Effector memory CD8-positive, alpha-beta T cell (primary cell): ENCODE data around the gene FAM174C.
"Not testable (repeated sequence)": the region's sequence is repeated elsewhere in the genome, so short reads cannot be mapped to it uniquely, and the experiment has no call there.

Experiments used
- ATAC-seq: fragments of 150-1000 bp; cut with Tn5 transposase; replicated peaks from 2 replicates; pipeline ENCODE4 v1.10.0; 2021; ENCODE audit warnings: mild to moderate bottlenecking, moderate library complexity
- DNase-seq, 3 experiments: peaks; one replicate each; pipeline ENCODE4 v3.0.0; 2021
- H3K27ac Mint-ChIP-seq, 2 donors: one replicate each; pipeline ENCODE4 v1.8.0; 2022; ENCODE audit warnings: mild to moderate bottlenecking in 2 of 2, mixed read lengths in 2 of 2, moderate library complexity in 2 of 2
- H3K27me3 Mint-ChIP-seq, 2 donors: one replicate each; pipeline ENCODE4 v1.8.0; 2022; ENCODE audit warnings: mixed read lengths in 2 of 2
- H3K36me3 Mint-ChIP-seq: one replicate; pipeline ENCODE4 v1.8.0; 2022; ENCODE audit warnings: mild to moderate bottlenecking, moderate library complexity, mixed read lengths; ENCODE audit not compliant: insufficient read depth
- H3K4me1 Mint-ChIP-seq, 2 donors: one replicate each; pipeline ENCODE4 v1.8.0; 2022; ENCODE audit warnings: low read depth in 2 of 2, mixed read lengths in 2 of 2
- H3K4me3 Mint-ChIP-seq, 2 donors: one replicate each; pipeline ENCODE4 v1.8.0; 2022; ENCODE audit warnings: mild to moderate bottlenecking in 2 of 2, mixed read lengths in 2 of 2, moderate library complexity in 2 of 2
- H3K9me3 Mint-ChIP-seq, 2 donors: one replicate each; pipeline ENCODE4 v1.8.0; 2022; ENCODE audit warnings: mixed read lengths in 2 of 2

Gene FAM174C

DNA sequence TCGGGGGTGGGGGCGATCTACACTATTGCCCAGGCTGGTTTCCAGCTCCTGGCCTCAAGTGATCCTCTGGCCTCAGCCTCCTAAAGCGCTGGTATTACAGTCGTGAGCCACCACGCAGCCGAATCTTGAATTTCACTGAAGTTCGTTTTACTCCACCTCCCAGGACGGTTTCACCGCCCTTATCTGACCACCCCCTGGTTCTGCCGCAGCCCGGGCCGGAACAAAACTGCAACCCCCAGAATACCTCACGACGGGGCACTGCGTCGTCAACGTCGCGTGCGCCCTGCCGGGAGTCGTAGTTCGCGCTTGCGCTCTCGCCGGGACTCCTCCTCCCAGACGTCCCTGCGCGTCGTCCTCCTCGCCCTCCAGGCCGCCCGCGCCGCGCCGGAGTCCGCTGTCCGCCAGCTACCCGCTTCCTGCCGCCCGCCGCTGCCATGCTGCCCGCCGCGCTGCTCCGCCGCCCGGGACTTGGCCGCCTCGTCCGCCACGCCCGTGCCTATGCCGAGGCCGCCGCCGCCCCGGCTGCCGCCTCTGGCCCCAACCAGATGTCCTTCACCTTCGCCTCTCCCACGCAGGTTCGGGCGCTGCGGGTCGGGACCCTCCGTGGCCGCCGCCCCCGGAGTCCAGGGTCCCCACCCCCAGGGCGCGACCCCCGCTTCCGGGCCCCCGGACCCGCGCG is 33.8 kb upstream of the FAM174C start, which contains the start of gene ATP5F1D:
TSS of gene ATP5F1D (plus strand) at position 335 of the 679 bp plus-strand sequence. CDS start at position 435, 100 bp downstream.
- Mint-ChIP-seq H3K27ac (peak within 1 kb of the TSS; percentile 71 to 92), H3K9me3 (no peaks in the 10 kb centered on the region), H3K4me3 (peak within 1 kb of the TSS; percentile 81 to 85), H3K36me3 (peaks cover 30% of the 10 kb centered on the region), H3K4me1 (peaks cover 21 to 27% of the 10 kb centered on the region in 2 donors), H3K27me3 (peaks cover 10 to 11% of the 10 kb centered on the region in 2 donors)
- ATAC-seq (peak; percentile 64), DNase-seq (peak; percentile 80 to 86 (median 84))

DNA sequence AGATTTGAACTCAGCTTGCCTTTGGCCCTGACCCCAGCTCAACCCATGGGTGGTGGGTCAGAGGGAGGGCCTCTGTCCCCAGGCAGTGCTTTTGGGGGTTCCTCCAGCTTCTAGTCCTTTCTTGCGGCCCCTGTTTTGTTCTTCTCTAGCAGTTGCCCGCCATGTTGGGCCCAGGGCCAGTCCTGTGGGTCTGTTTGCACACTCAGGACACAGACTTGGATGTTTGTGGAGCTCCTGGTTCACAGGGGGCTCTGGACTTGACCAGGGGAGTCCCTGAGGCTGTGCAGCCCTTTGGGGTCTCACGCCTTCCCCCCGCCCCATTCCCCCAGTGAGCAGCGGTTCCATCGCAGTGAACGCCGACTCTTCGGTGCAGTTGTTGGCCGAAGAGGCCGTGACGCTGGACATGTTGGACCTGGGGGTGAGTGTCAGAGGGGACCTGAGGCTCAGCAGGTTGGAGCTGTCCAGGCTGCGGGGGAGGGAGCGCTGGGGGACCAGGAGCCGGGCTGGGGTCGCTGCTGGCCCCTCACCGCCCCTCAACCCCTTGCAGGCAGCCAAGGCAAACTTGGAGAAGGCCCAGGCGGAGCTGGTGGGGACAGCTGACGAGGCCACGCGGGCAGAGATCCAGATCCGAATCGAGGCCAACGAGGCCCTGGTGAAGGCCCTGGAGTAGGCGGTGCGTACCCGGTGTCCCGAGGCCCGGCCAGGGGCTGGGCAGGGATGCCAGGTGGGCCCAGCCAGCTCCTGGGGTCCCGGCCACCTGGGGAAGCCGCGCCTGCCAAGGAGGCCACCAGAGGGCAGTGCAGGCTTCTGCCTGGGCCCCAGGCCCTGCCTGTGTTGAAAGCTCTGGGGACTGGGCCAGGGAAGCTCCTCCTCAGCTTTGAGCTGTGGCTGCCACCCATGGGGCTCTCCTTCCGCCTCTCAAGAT is 31.3 kb upstream of the FAM174C start:
- peaks cover under 1 to 1% of the 10 kb centered on the region in 2 donors for H3K27me3 Mint-ChIP-seq

DNA sequence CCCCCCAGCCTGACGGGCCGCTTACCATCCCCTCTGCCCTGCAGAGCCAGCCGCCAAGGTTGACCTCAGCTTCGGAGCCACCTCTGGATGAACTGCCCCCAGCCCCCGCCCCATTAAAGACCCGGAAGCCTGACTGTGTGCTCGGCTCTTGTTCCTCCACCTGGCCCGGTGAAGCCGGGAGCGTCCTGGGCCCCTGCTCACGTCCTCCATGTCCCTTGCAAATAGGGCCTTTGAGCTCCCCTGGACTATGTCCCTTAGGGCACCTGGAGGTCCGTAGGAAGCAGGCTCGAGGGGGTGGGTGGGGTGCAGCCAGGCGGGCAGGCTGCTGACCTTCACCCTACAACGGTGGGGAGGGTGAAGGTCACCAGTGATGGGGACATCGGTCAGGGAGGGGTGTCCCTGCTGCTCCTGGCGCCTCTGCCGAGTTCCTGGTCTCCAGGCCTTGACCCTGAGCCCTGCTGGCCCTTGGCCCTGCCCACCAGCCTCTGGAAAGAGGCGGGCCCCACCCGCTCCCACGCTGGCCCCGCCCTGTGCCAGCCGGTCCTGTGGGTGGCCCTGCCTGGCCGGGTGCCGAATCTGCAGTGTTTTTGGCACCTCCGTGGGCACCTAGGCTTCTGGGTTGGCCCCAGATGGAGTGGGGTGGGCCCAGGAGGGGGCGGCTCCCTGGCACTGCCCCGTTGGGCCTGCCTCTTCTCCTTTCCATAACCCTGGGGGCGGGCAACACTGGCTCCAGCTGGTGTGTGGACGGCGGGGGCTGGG is 30.5 kb upstream of the FAM174C start:
- H3K36me3 Mint-ChIP-seq: peaks cover 37% of the 10 kb centered on the region
- H3K4me1 Mint-ChIP-seq: peaks cover 13 to 16% of the 10 kb centered on the region in 2 donors
- ATAC-seq (no peak), DNase-seq (peak in 1 of 3 experiments; percentile 47)
- peak overlapping the region; percentile 63 to 68 for H3K27ac Mint-ChIP-seq
- H3K27me3 Mint-ChIP-seq: no peaks in the 10 kb centered on the region
- H3K9me3 Mint-ChIP-seq: no peaks in the 10 kb centered on the region
- H3K4me3 Mint-ChIP-seq: peak overlapping the region; percentile 53 to 62

More for the DNA sequence above, 31.3 kb upstream of the FAM174C start:
- H3K4me1 Mint-ChIP-seq: peaks cover 13 to 19% of the 10 kb centered on the region in 2 donors
- H3K4me3 Mint-ChIP-seq: peak overlapping the region; percentile 53 to 62
- H3K9me3 Mint-ChIP-seq: no peaks in the 10 kb centered on the region
- peaks cover 33% of the 10 kb centered on the region for H3K36me3 Mint-ChIP-seq
- H3K27ac Mint-ChIP-seq: peak overlapping the region; percentile 63 to 68
- DNase-seq (peak; percentile 86 to 91 (median 89)), ATAC-seq (peak; percentile 43)

DNA sequence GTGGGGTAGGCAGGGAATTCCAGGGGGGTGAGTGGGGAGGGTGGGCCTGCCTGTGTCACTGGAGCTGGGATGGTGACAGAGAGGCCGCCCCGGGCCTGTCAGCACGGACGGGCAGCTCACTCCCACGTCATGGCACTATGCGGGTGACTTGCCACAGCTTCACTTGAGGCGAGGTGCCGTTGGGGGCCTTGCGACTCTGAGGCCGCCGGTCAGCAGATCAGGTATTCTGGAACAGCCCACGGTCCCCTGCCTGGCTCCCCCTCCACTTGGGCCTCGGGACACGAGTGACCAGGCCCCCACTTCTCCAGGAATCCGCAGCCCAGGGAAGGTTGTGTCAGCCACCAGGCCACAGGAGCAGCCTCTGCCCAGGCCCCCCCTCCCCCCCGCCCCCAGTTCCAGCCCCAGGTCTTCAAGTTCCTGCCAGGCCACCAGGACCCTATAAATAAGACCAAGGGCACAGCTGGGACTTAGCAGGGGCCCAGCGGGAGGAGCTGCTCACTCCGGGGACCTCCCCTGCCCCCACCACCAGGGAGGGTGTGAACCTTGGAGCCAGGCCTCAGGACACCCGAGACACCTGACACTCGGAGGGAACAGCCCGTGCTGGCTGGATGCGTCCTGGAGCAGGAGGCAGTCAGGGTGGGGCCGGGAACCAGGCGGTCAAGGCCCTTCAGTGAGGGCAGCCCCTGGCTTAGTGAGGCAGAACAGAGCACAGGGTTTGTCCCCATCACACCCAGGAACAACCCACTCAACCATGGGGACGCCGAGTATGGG is 29.7 kb upstream of the FAM174C start:
- Mint-ChIP-seq H3K27me3 (no peaks in the 10 kb centered on the region), H3K27ac (no peak overlapping the region), H3K9me3 (no peaks in the 10 kb centered on the region), H3K4me3 (no peak overlapping the region), H3K36me3 (peaks cover 36% of the 10 kb centered on the region), H3K4me1 (peaks cover 13 to 16% of the 10 kb centered on the region in 2 donors)
- ATAC-seq (no peak), DNase-seq (no peak)

DNA sequence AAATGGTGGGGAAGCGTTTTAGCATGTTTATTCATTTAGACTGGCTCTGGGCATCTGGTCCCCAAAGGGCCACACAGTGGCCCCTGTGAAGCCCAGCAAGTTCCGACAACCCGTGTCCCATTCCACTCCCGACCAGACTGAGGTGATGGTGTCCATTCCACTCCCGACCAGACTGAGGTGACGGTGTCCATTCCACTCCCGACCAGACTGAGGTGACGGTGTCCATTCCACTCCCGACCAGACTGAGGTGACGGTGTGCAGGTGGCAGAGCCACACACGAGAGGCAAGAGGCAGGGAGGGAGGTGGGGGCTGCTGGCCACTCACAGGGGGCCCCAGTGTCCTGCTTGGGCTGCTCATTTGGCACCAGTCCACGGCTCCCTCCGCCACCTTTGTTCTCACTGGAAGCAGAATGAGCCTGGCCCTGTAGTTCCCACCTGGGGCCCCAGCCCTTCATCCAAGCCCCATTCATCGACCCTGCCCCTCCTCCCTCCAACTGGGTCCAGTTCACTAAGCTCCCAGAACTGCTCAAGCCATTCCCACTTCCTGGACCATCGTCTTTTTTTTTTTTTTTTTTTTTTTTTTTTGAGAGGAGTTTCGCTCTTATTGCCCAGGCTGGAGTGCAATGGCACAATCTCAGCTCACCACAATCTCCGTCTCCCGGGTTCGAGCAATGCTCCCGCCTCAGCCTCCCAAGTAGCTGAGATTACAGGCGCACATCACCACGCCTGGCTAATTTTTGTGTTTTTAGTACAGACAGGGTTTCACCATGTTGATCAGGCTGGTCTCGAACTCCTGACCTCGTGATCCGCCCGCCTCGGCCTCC is 28.9 kb upstream of the FAM174C start:
- H3K27me3 Mint-ChIP-seq, H3K9me3 Mint-ChIP-seq, ATAC-seq, DNase-seq: not testable (repeated sequence)
- Mint-ChIP-seq H3K36me3 (peaks cover 36% of the 10 kb centered on the region), H3K27ac (peak overlapping the region in 1 of 2 donors; percentile 15), H3K4me1 (peaks cover 10 to 13% of the 10 kb centered on the region in 2 donors), H3K4me3 (peak overlapping the region in 1 of 2 donors; percentile 21)

DNA sequence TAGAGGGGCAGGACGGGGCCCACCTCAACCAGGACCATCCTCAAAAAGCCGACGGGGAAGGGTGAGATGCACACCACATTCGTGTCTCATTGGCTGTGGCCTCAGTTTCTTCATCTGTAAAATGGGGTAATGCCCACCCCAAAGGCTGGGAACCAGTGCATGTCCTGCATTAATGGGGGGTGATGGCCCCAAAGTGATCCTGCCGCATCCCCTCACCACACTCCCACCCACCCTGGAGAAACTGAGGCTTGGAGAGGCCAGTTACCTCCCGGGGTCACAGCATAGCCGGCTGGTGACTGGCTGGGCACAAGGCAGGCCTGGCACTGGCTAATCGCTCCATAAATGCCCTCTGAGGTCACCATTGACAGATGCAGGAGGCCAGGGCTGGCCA is 27.6 kb upstream of the FAM174C start:
- Mint-ChIP-seq H3K27me3 (no peaks in the 10 kb centered on the region), H3K4me3 (peak overlapping the region; percentile 65 to 79), H3K4me1 (peaks cover 4 to 13% of the 10 kb centered on the region in 2 donors), H3K27ac (peak overlapping the region in 1 of 2 donors; percentile 53), H3K36me3 (peaks cover 45% of the 10 kb centered on the region), H3K9me3 (no peaks in the 10 kb centered on the region)
- DNase-seq (no peak), ATAC-seq (no peak)

DNA sequence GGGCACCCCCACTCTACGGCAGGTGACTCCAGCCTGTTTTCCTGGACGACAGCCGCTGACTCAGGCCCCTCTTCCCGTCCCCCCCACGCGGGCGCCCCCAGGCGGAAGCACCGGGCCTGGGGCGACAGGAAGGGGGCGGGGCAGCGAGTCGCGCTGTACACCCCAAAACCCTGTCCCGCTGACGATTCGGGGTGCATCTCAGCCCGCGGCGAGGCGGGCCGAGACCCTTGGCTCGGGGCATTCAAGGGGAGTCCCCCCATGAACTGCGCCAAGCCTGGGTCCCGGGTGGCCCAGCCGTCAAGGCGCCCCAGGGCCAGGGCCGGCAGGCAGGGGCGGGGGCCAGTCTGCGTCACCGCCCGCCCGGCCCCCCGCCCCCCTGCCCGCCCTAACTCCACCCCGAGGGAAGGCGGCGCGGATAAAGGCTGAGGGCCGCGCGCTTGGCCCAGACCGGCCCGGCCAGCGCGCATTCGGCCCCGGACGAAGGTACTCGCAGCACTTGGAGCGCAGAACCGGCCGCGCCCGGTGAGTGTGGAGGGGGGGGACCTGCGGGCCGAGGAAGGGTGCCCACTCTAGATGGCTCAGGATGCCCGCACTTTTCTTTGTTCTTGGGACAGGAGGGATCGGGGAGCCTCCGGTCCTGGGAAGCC is 27.1 kb upstream of the FAM174C start, which contains the start of gene MIDN:
TSS of gene MIDN (plus strand) at position 445 of the 647 bp plus-strand sequence. CDS start 1,714 bp downstream, outside the sequence.
- Mint-ChIP-seq H3K36me3 (peaks cover 50% of the 10 kb centered on the region), H3K9me3 (no peaks in the 10 kb centered on the region), H3K27ac (peak within 1 kb of the TSS; percentile 73 to 75), H3K27me3 (no peaks in the 10 kb centered on the region), H3K4me3 (peak within 1 kb of the TSS; percentile 79 to 91), H3K4me1 (peaks cover 4 to 13% of the 10 kb centered on the region in 2 donors)
- peak; percentile 62 to 77 (median 62) for DNase-seq
- ATAC-seq: peak; percentile 7

DNA sequence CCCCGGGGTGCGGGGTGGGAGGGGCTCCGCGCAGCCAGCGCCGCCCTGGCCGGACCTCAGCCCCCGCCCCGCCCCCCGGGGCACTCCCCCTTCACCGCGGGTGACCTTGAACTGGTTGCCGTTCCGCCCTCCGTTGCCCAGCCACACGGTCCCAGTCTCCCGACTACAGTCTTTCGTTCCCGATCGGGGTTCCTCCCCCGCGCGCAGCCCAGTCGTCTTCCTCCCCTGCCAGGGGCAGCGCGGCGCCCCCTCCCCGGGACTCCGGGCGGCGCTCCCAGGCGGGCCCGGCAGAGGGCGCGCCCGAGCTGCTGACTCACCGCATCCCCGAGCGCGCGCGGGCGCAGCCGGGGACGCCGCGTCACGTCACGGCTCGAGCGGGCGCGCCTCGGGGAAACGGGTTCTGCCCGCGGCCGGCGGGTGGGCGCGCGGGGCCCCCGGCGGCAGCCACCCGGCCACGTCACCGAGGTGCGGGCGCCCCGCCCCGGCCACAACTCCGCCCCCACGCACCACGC is 26.5 kb upstream of the FAM174C start:
- peak; percentile 84 to 89 (median 85) for DNase-seq
- Mint-ChIP-seq H3K4me3 (peak overlapping the region; percentile 65 to 79), H3K27ac (peak overlapping the region; percentile 53 to 73), H3K4me1 (peaks cover 8 to 16% of the 10 kb centered on the region in 2 donors), H3K36me3 (peaks cover 56% of the 10 kb centered on the region), H3K9me3 (no peaks in the 10 kb centered on the region), H3K27me3 (no peaks in the 10 kb centered on the region)
- ATAC-seq: peak; percentile 41

DNA sequence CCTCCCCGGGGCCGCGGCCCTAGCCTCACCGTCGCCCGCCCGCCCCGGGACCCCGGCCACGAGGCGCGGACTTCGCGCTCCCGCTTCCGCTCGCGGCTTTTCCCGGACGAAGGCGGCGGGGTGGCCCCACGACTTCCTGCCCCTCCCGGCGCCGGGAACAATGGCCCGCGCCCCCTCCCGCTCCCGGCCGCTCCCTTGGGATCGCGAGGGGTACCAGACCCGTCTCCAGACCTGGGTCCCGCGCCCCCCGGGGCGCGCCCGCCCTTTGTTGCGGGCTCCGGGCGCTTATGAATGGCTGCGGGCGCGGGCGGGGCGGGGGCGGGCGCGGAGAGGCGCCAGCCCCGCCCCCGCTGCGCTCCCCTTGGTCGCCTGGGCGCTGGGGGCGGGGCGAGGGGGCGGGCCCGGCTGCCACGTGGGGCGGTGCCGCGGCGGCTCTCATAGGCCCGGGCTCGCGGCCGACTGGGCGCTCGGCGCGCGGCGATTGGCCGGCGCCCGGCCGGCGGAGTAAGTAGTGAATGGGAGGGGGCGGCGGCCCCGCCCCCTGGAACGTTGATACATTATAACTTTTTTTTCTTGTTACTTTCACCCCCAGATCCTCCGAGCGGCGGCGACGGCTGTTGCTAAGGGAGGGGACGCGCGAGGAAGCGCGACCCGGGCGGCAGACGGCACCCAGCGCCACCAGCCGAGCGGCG is 25.9 kb upstream of the FAM174C start:
- Mint-ChIP-seq H3K27me3 (no peaks in the 10 kb centered on the region), H3K27ac (peak overlapping the region; percentile 73 to 75)
- DNase-seq: peak; percentile 82 to 88 (median 87)

DNA sequence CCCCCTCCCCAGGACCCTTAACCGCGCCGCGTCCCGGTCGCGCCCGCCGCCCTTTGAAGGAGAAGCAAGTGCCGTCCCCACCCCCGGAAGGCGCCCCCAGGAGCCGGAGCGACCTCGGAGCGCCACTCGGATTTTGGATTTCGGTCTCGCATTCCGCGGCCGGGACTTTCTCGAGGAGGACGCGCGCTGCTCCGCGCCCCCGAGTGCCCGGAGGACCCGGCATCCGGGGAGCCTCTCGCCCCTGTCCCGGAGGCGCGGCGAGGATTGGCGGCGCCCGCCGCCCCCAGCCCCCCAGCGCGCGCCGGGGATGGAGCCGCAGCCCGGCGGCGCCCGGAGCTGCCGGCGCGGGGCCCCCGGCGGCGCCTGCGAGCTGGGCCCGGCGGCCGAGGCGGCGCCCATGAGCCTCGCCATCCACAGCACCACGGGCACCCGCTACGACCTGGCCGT is 25.3 kb upstream of the FAM174C start:
- peaks cover 63% of the 10 kb centered on the region for H3K36me3 Mint-ChIP-seq
- H3K9me3 Mint-ChIP-seq: no peaks in the 10 kb centered on the region
- DNase-seq (no peak), ATAC-seq (no peak)
- no peaks in the 10 kb centered on the region for H3K27me3 Mint-ChIP-seq
- peak overlapping the region; percentile 91 to 95 for H3K4me3 Mint-ChIP-seq
- H3K27ac Mint-ChIP-seq: peak overlapping the region; percentile 73 to 75
- peaks cover 5 to 16% of the 10 kb centered on the region in 2 donors for H3K4me1 Mint-ChIP-seq

More for the DNA sequence above, 25.9 kb upstream of the FAM174C start:
- ATAC-seq: peak; percentile 54
- Mint-ChIP-seq H3K4me3 (peak overlapping the region; percentile 79 to 91), H3K4me1 (peaks cover 8 to 16% of the 10 kb centered on the region in 2 donors), H3K9me3 (no peaks in the 10 kb centered on the region), H3K36me3 (peaks cover 62% of the 10 kb centered on the region)
